Measurements from ENCODE around the gene ADK.

The ADK gene

DNA sequence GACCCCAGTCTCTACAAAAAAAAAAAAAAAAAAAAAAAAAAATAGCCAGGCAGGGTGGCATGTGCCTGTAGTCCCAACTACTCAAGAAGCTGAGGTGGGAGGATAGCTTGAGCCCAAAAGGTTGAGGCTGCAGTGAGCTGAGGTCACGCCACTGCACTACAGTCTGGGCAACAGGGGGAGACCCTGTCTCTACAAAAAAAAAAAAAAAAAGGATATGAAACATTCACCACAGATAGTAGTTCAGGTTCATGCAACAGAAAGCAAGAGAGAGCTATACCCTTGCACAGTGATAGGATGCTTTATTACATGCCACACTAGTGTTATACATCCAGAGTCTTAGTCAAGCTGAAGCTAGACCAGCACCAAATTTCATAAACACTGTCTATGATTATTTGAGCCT, 526.9 kb downstream of the ADK start:
- Mint-ChIP-seq H3K9me3 (no peaks in the 10 kb centered on the region), H3K4me3 (no peak overlapping the region), H3K27ac (no peak overlapping the region), H3K27me3 (ENCODE audit: low read depth, poor library complexity) (no peaks in the 10 kb centered on the region), H3K36me3 (ENCODE audit: low read depth) (peaks cover 26% of the 10 kb centered on the region), H3K4me1 (peaks cover 5% of the 10 kb centered on the region)
- DNase-seq = no peak
- TF ChIP-seq, protein P1, sequence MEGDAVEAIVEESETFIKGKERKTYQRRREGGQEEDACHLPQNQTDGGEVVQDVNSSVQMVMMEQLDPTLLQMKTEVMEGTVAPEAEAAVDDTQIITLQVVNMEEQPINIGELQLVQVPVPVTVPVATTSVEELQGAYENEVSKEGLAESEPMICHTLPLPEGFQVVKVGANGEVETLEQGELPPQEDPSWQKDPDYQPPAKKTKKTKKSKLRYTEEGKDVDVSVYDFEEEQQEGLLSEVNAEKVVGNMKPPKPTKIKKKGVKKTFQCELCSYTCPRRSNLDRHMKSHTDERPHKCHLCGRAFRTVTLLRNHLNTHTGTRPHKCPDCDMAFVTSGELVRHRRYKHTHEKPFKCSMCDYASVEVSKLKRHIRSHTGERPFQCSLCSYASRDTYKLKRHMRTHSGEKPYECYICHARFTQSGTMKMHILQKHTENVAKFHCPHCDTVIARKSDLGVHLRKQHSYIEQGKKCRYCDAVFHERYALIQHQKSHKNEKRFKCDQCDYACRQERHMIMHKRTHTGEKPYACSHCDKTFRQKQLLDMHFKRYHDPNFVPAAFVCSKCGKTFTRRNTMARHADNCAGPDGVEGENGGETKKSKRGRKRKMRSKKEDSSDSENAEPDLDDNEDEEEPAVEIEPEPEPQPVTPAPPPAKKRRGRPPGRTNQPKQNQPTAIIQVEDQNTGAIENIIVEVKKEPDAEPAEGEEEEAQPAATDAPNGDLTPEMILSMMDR (IDR thresholded peaks at IDR 0.05) = no peak

- no peak overlapping the region for H3K27ac Mint-ChIP-seq
- no peak for DNase-seq
Observed at GRCh38 chr10:74681917-74682627, 531.1 kb downstream of the ADK start.

GRCh38 chr10:74683067-74683466, 532.0 kb downstream of the ADK start:
- Mint-ChIP-seq H3K27ac (peak overlapping the region; percentile 82), H3K4me1 (peaks cover 22% of the 10 kb centered on the region), H3K36me3 (ENCODE audit: low read depth) (peaks cover 26% of the 10 kb centered on the region), H3K27me3 (ENCODE audit: low read depth, poor library complexity) (no peaks in the 10 kb centered on the region), H3K4me3 (no peak overlapping the region), H3K9me3 (peaks cover 4% of the 10 kb centered on the region)
- TF ChIP-seq, protein P1 (IDR thresholded peaks at IDR 0.05) = no peak
- DNase-seq = no peak

More at GRCh38 chr10:74681917-74682627, 531.1 kb downstream of the ADK start:
- Mint-ChIP-seq H3K27me3 (ENCODE audit: low read depth, poor library complexity) (no peaks in the 10 kb centered on the region), H3K36me3 (ENCODE audit: low read depth) (peaks cover 20% of the 10 kb centered on the region), H3K4me1 (peaks cover 22% of the 10 kb centered on the region), H3K4me3 (no peak overlapping the region), H3K9me3 (peaks cover 4% of the 10 kb centered on the region)
- TF ChIP-seq, protein P1 (IDR thresholded peaks at IDR 0.05) = no peak

GRCh38 chr10:74683621-74684364, 532.8 kb downstream of the ADK start:
- peak overlapping the region; percentile 82 for H3K27ac Mint-ChIP-seq
- H3K9me3 Mint-ChIP-seq = peaks cover 4% of the 10 kb centered on the region
- TF ChIP-seq, protein P1 (IDR thresholded peaks at IDR 0.05) = no peak
- peak overlapping the region; percentile 9 for H3K4me3 Mint-ChIP-seq
- H3K36me3 Mint-ChIP-seq (ENCODE audit: low read depth) = peaks cover 30% of the 10 kb centered on the region
- H3K27me3 Mint-ChIP-seq (ENCODE audit: low read depth, poor library complexity) = no peaks in the 10 kb centered on the region
- no peak for DNase-seq
- peaks cover 22% of the 10 kb centered on the region for H3K4me1 Mint-ChIP-seq

GRCh38 chr10:74684462-74684861, 533.4 kb downstream of the ADK start:
- H3K27me3 Mint-ChIP-seq (ENCODE audit: low read depth, poor library complexity) = no peaks in the 10 kb centered on the region
- no peak for DNase-seq
- TF ChIP-seq, protein P1 (IDR thresholded peaks at IDR 0.05) = no peak
- no peak overlapping the region for H3K27ac Mint-ChIP-seq
- H3K4me3 Mint-ChIP-seq = no peak overlapping the region
- H3K36me3 Mint-ChIP-seq (ENCODE audit: low read depth) = peaks cover 30% of the 10 kb centered on the region
- H3K9me3 Mint-ChIP-seq = peaks cover 4% of the 10 kb centered on the region
- peaks cover 22% of the 10 kb centered on the region for H3K4me1 Mint-ChIP-seq

Data from nephron progenitor cell (in vitro differentiated cells).